Colonic mucosa (tissue), 4 donors: ENCODE results near the gene RYR2. TPM values are rescaled to one million over a fixed set of nuclear protein-coding genes. Genes with fewer than 3 reads are reported as not detected.

ENCODE experiments used
- DNase-seq: peaks from one replicate; pipeline ENCODE4 v3.0.0-alpha.2; 2020
- H3K27ac ChIP-seq: fragments of 200-600 bp; one replicate; pipeline ENCODE4 v1.8.0; 2021
- H3K27me3 ChIP-seq: fragments of 200-600 bp; one replicate; pipeline ENCODE4 v1.8.0; 2021
- H3K36me3 ChIP-seq: fragments of 200-600 bp; one replicate; pipeline ENCODE4 v1.8.0; 2021
- H3K4me1 ChIP-seq: fragments of 200-600 bp; one replicate; pipeline ENCODE4 v1.8.0; 2021; ENCODE audit warnings: mild to moderate bottlenecking
- H3K4me3 ChIP-seq: fragments of 200-600 bp; one replicate; pipeline ENCODE4 v1.8.0; 2021
- H3K9ac ChIP-seq, 2 donors: one replicate each; pipeline ENCODE4 v1.7.0; 2013; ENCODE audit warnings: control low read depth in 2 of 2, low read depth in 2 of 2, low read length in 2 of 2
- H3K9me3 ChIP-seq: fragments of 200-600 bp; one replicate; pipeline ENCODE4 v1.8.0; 2021
- CTCF ChIP-seq: fragments of 200-600 bp; IDR thresholded peaks from one replicate; pipeline ENCODE4 v1.8.0; 2022; ENCODE audit warnings: antibody characterized with exemption, mild to moderate bottlenecking
- intact Hi-C: fragments of 100-400 bp; cut with DNase I; formaldehyde crosslinking; loops from one replicate; pipeline ENCODE4 v1.14.1; 2022
- total RNA-seq, 2 donors: library from RNA; stranded (reverse); fragmentation: NEBNext Ultra II Directional in 1 of 2; extraction: Animal tissue kit (Norgen Biotek cat#: 25700) in 1 of 2; gene quantifications; one replicate each; pipeline ENCODE4 v1.2.1, GENCODE V29; 2021
- donor health status: healthy.
- donor health status: DM: no; HTN: no; CAD: no.
- donor health status: DM: no; HTN: no; CAD: no.

Gene RYR2
- total RNA-seq, 2 donors from 2014 or later: 0.15 to 0.56 TPM

- DNase-seq: no peak
- intact Hi-C loops: no loop called here
- H3K27me3 ChIP-seq: no peaks in the 10 kb centered on the region
- H3K27ac ChIP-seq: no peak overlapping the region
- no peaks in the 10 kb centered on the region for H3K4me1 ChIP-seq
- no peak for TF ChIP-seq CTCF
- H3K9me3 ChIP-seq: no peaks in the 10 kb centered on the region
- H3K36me3 ChIP-seq: no peaks in the 10 kb centered on the region
- no peak overlapping the region for H3K4me3 ChIP-seq
- H3K9ac ChIP-seq: no peak overlapping the region
Observed at GRCh38 chr1:237542525-237543418, 500.8 kb downstream of the RYR2 start.

- no peak for DNase-seq
- no peaks in the 10 kb centered on the region for H3K9me3 ChIP-seq
- H3K27me3 ChIP-seq: no peaks in the 10 kb centered on the region
- H3K27ac ChIP-seq: no peak overlapping the region
- H3K9ac ChIP-seq: no peak overlapping the region
- no peaks in the 10 kb centered on the region for H3K4me1 ChIP-seq
- H3K36me3 ChIP-seq: no peaks in the 10 kb centered on the region
- TF ChIP-seq CTCF: no peak
- H3K4me3 ChIP-seq: no peak overlapping the region
- intact Hi-C loops: no loop called here
Observed at GRCh38 chr1:237553078-237553477, 511.1 kb downstream of the RYR2 start.

- H3K9me3 ChIP-seq: no peaks in the 10 kb centered on the region
- H3K36me3 ChIP-seq: no peaks in the 10 kb centered on the region
- H3K4me3 ChIP-seq: no peak overlapping the region
- H3K9ac ChIP-seq: no peak overlapping the region
- H3K27ac ChIP-seq: no peak overlapping the region
- no peaks in the 10 kb centered on the region for H3K4me1 ChIP-seq
- no peaks in the 10 kb centered on the region for H3K27me3 ChIP-seq
- intact Hi-C loops: no loop called here
- no peak for TF ChIP-seq CTCF
- DNase-seq: no peak
Observed at GRCh38 chr1:237556911-237557310, 514.9 kb downstream of the RYR2 start.

- intact Hi-C loops: loop anchor here (5.0 kb wide), 1 partner anchor 955 kb away; no protein-coding TSS in a partner anchor
Observed at GRCh38 chr1:237562242-237562823, 520.3 kb downstream of the RYR2 start.

GRCh38 chr1:237565236-237565635 lies 523.3 kb downstream of the RYR2 start:
- no peak for DNase-seq
- H3K4me3 ChIP-seq: no peak overlapping the region
- no peaks in the 10 kb centered on the region for H3K4me1 ChIP-seq
- no peaks in the 10 kb centered on the region for H3K9me3 ChIP-seq
- H3K27me3 ChIP-seq: no peaks in the 10 kb centered on the region
- no peak overlapping the region for H3K9ac ChIP-seq
- no peak for TF ChIP-seq CTCF
- no peaks in the 10 kb centered on the region for H3K36me3 ChIP-seq
- no peak overlapping the region for H3K27ac ChIP-seq
- intact Hi-C loops: no loop called here

More at GRCh38 chr1:237562242-237562823, 520.3 kb downstream of the RYR2 start:
- peak; percentile 56 for TF ChIP-seq CTCF
- Histone ChIP-seq H3K9ac (no peak overlapping the region), H3K4me3 (no peak overlapping the region), H3K4me1 (no peaks in the 10 kb centered on the region), H3K36me3 (no peaks in the 10 kb centered on the region), H3K9me3 (no peaks in the 10 kb centered on the region), H3K27ac (no peak overlapping the region), H3K27me3 (no peaks in the 10 kb centered on the region)
- DNase-seq: no peak
